Measurements from ENCODE around the gene CREB3L2.

Gene CREB3L2

GRCh38 chr7:137873524-137873923 lies 128.4 kb downstream of the CREB3L2 start:
- DNase-seq (ENCODE audit: low spot score) = no peak

GRCh38 chr7:137871170-137871915 lies 130.5 kb downstream of the CREB3L2 start:
- no peak for DNase-seq (ENCODE audit: low spot score)

- no peak for DNase-seq (ENCODE audit: low spot score)
These were observed 131.2 kb downstream of the CREB3L2 start for GRCh38 chr7:137870684-137871083.

- DNase-seq (ENCODE audit: low spot score) = no peak
These were observed 131.8 kb downstream of the CREB3L2 start for GRCh38 chr7:137870078-137870477.

GRCh38 chr7:137869260-137869659 lies 132.6 kb downstream of the CREB3L2 start:
- no peak for DNase-seq (ENCODE audit: low spot score)

GRCh38 chr7:137867289-137867688 lies 134.6 kb downstream of the CREB3L2 start:
- DNase-seq (ENCODE audit: low spot score) = no peak

- DNase-seq (ENCODE audit: low spot score) = no peak
These were observed 136.1 kb downstream of the CREB3L2 start for GRCh38 chr7:137865764-137866163.

- DNase-seq (ENCODE audit: low spot score) = no peak
These were observed 138.9 kb downstream of the CREB3L2 start for GRCh38 chr7:137862964-137863363.

GRCh38 chr7:137862358-137862757 lies 139.5 kb downstream of the CREB3L2 start:
- no peak for DNase-seq (ENCODE audit: low spot score)

GRCh38 chr7:137860542-137860941 lies 141.3 kb downstream of the CREB3L2 start:
- DNase-seq (ENCODE audit: low spot score) = no peak

GRCh38 chr7:137853053-137853452 lies 148.8 kb downstream of the CREB3L2 start:
- DNase-seq (ENCODE audit: low spot score) = no peak

- DNase-seq (ENCODE audit: low spot score) = no peak
These were observed 149.8 kb downstream of the CREB3L2 start for GRCh38 chr7:137852108-137852507.

GRCh38 chr7:137850972-137851945 lies 150.6 kb downstream of the CREB3L2 start:
- no peak for DNase-seq (ENCODE audit: low spot score)

- no peak for DNase-seq (ENCODE audit: low spot score)
These were observed 151.3 kb downstream of the CREB3L2 start for GRCh38 chr7:137850571-137850970.

GRCh38 chr7:137848095-137848494 lies 153.8 kb downstream of the CREB3L2 start:
- DNase-seq (ENCODE audit: low spot score) = no peak

- DNase-seq (ENCODE audit: low spot score) = no peak
These were observed 154.3 kb downstream of the CREB3L2 start for GRCh38 chr7:137847568-137848050.

- no peak for DNase-seq (ENCODE audit: low spot score)
These were observed 154.9 kb downstream of the CREB3L2 start, which contains the start of gene DGKI for GRCh38 chr7:137846827-137847567. Gene DGKI (minus strand): TSS chr7:137846974.

GRCh38 chr7:137846549-137846826 lies 155.4 kb downstream of the CREB3L2 start:
- DNase-seq (ENCODE audit: low spot score) = no peak

GRCh38 chr7:137844677-137845425 lies 157.0 kb downstream of the CREB3L2 start:
- DNase-seq (ENCODE audit: low spot score) = no peak

GRCh38 chr7:137839903-137840779 lies 161.7 kb downstream of the CREB3L2 start:
- DNase-seq (ENCODE audit: low spot score) = no peak
